ENCODE results near the gene LRRC26.

The LRRC26 gene

DNA sequence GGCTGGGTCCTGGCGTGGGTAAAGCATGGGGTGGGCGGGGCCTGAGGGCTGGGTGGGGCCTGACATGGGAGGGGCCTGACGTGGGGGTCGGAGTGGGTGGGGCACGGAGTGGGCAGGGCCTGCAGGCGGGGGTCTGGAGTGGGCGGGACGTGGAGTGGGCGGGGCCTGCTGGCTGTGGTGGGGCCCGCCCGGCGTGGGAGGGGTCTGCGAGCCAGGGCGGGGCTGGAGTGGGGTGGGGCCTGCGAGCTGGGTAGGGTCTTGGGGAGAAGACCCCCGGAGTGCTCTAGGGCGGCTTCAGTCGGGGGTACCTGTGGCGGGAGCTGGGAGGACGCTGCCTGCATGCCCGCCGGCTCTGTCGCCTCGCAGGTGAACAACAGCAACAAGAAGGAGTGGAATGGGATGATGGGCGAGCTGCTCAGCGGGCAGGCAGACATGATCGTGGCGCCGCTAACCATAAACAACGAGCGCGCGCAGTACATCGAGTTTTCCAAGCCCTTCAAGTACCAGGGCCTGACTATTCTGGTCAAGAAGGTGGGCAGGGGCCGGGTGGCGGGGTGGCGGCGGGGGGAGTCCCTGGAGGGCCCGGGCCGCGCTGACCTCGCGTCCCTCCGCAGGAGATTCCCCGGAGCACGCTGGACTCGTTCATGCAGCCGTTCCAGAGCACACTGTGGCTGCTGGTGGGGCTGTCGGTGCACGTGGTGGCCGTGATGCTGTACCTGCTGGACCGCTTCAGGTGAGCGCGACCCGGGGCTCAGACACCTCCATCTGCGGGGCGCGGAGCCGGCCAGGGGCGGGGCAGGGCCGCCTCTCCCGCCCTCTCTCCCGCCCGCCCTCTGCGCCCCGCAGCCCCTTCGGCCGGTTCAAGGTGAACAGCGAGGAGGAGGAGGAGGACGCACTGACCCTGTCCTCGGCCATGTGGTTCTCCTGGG, 8.0 kb downstream of the LRRC26 start:
- DNase-seq (ENCODE audit: low read depth): no peak
- TF ChIP-seq CTCF (IDR thresholded peaks at IDR 0.05; ENCODE audit: control insufficient read depth, extremely low read depth, insufficient read depth): no peak
- H3K4me3 ChIP-seq (ENCODE audit: low read depth, low read length): no peak overlapping the region

- DNase-seq (ENCODE audit: low read depth): no peak
- no peak for TF ChIP-seq CTCF (IDR thresholded peaks at IDR 0.05; ENCODE audit: control insufficient read depth, extremely low read depth, insufficient read depth)
- H3K4me3 ChIP-seq (ENCODE audit: low read depth, low read length): no peak overlapping the region
Observed at GRCh38 chr9:137160716-137161557, 8.9 kb downstream of the LRRC26 start.

DNA sequence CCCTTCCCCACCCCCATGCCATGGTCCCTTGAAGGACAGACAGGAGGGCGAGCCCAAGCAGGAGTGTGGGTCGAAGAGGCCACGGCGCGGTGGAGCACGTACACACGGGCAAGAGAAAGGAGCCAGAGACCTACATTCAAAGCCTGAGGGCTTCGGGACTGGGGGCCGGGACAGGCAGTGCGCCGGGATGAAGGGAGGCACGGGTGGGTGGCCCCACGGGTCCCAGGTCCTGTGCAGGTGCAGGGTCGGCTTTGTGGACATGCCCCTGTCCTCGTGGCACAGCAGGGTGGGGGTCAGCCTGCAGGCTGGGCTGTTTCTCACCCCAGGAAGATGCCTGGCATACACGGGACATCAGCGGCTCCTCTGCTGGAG, 9.8 kb downstream of the LRRC26 start:
- no peak for DNase-seq (ENCODE audit: low read depth)
- TF ChIP-seq CTCF (IDR thresholded peaks at IDR 0.05; ENCODE audit: control insufficient read depth, extremely low read depth, insufficient read depth): no peak
- H3K4me3 ChIP-seq (ENCODE audit: low read depth, low read length): no peak overlapping the region

DNA sequence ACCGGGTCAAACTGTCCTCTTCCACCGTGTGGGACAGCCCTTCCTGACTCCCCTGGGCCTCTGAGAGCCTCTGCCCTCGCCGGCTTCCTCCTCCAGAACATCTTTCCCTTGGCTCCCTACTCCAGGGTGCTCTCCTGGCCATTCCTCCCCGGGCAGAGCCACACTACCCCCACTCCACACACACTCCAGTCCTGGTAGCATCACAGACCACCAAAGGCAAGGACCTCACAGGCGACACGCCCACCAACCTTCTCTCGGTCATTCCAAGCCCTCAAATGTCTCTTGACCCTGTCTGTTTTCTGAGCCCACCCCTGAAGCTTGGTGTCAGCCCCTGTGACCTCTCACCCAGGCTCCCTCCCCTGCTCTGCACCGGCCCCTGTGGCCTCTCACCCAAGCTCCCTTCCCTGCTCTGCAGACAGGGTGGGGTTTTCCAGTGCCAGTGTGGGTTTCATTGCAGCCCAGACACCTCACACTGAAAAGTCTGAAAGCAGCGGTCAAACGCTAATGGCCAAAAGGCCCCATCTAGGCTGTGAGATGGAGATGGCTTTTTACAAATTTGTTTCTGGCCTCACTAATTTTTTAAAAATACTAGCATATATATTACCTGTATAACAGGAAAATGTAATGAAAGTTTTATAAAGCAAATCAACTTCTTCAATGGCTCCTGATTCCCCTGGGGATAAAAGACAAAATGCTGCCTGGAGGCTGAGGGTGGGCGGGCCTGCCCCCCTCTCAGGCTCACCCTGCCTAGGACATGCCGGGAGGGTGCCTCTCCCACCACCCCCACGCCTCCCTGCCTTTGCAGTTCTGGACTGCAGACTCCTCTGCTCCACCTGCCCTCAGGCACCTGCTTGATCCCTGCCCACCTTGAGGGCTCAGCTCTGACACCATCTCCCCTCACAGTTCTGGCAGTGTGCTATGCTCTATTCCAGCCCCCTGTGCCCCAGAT, 10.5 kb downstream of the LRRC26 start:
- H3K4me3 ChIP-seq (ENCODE audit: low read depth, low read length): no peak overlapping the region
- TF ChIP-seq CTCF (IDR thresholded peaks at IDR 0.05; ENCODE audit: control insufficient read depth, extremely low read depth, insufficient read depth): no peak
- DNase-seq (ENCODE audit: low read depth): no peak

- no peak for TF ChIP-seq CTCF (IDR thresholded peaks at IDR 0.05; ENCODE audit: control insufficient read depth, extremely low read depth, insufficient read depth)
- no peak overlapping the region for H3K4me3 ChIP-seq (ENCODE audit: low read depth, low read length)
- DNase-seq (ENCODE audit: low read depth): no peak
Observed at GRCh38 chr9:137158625-137159024, 11.2 kb downstream of the LRRC26 start.

Measured in LNCaP clone FGC (cell line).